ENCODE results near the gene PGAP2. TPM values are rescaled to one million over a fixed set of nuclear protein-coding genes. Genes with fewer than 3 reads are reported as not detected.

The PGAP2 gene
- total RNA-seq, 1 donor from 2014 or later, result 10.0 TPM

DNA sequence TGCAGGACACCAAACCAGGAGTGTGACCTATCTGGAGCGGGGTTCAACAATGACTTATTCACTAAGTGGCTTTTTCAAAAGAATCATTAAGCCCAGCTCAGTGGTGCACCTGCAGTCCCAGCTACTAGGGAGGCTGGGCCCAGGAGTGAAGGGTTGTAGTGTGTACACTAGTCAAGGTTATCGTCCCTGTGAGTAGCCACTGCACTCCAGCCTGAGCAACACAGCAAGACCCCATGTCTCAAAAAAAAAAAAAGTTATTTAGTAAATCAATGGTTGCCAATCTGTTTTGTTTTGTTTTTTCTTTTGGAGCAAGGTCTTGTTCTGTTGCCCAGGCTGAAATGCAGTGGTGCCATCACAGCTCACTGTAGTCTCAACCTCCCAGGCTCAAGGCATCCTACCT is 24.5 kb downstream of the PGAP2 start:
- H3K79me2 ChIP-seq (ENCODE audit: low read depth), result peaks cover 56% of the 10 kb centered on the region
- Mint-ChIP-seq H3K27ac (no peak overlapping the region), H3K36me3 (peaks cover 29% of the 10 kb centered on the region), H3K9me3 (no peaks in the 10 kb centered on the region), H3K27me3 (ENCODE audit: insufficient read depth, low read depth) (peaks cover 3% of the 10 kb centered on the region), H3K4me3 (no peak overlapping the region), H3K4me1 (peaks cover 11% of the 10 kb centered on the region)
- H3K4me3 ChIP-seq, result no peak overlapping the region
- DNase-seq (ENCODE audit: low spot score), result no peak
- H2AFZ ChIP-seq (replicated peaks), result no peak overlapping the region
- no peak overlapping the region for H3K27ac ChIP-seq
- no peaks in the 10 kb centered on the region for H3K36me3 ChIP-seq
- no peaks in the 10 kb centered on the region for H3K27me3 ChIP-seq
- TF ChIP-seq EZH2 (IDR thresholded peaks at IDR 0.05) (no peak), EZH2phosphoT487 (IDR thresholded peaks at IDR 0.05) (no peak)
- TF ChIP-seq, protein P1, sequence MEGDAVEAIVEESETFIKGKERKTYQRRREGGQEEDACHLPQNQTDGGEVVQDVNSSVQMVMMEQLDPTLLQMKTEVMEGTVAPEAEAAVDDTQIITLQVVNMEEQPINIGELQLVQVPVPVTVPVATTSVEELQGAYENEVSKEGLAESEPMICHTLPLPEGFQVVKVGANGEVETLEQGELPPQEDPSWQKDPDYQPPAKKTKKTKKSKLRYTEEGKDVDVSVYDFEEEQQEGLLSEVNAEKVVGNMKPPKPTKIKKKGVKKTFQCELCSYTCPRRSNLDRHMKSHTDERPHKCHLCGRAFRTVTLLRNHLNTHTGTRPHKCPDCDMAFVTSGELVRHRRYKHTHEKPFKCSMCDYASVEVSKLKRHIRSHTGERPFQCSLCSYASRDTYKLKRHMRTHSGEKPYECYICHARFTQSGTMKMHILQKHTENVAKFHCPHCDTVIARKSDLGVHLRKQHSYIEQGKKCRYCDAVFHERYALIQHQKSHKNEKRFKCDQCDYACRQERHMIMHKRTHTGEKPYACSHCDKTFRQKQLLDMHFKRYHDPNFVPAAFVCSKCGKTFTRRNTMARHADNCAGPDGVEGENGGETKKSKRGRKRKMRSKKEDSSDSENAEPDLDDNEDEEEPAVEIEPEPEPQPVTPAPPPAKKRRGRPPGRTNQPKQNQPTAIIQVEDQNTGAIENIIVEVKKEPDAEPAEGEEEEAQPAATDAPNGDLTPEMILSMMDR (IDR thresholded peaks at IDR 0.05), result no peak
- peaks cover 3% of the 10 kb centered on the region for H3F3A ChIP-seq (ENCODE audit: low read depth)
- H4K20me1 ChIP-seq (ENCODE audit: low read depth), result peaks cover 64% of the 10 kb centered on the region
- H3K9ac ChIP-seq, result no peak overlapping the region
- H3K9me3 ChIP-seq (ENCODE audit: low read depth), result no peaks in the 10 kb centered on the region
- no peak overlapping the region for H3K4me2 ChIP-seq
- H3K4me1 ChIP-seq, result peaks cover 2% of the 10 kb centered on the region

- DNase-seq (ENCODE audit: low spot score), result no peak
- Mint-ChIP-seq H3K27ac (no peak overlapping the region), H3K27me3 (ENCODE audit: insufficient read depth, low read depth) (peaks cover 3% of the 10 kb centered on the region), H3K4me1 (peaks cover 16% of the 10 kb centered on the region), H3K4me3 (no peak overlapping the region), H3K36me3 (peaks cover 27% of the 10 kb centered on the region), H3K9me3 (no peaks in the 10 kb centered on the region)
- H3K36me3 ChIP-seq, result no peaks in the 10 kb centered on the region
- TF ChIP-seq, protein P1 (IDR thresholded peaks at IDR 0.05), result no peak
- TF ChIP-seq EZH2 (IDR thresholded peaks at IDR 0.05) (no peak), EZH2phosphoT487 (IDR thresholded peaks at IDR 0.05) (no peak)
- peaks cover 65% of the 10 kb centered on the region for H4K20me1 ChIP-seq (ENCODE audit: low read depth)
- H3K9ac ChIP-seq, result no peak overlapping the region
- H2AFZ ChIP-seq (replicated peaks), result no peak overlapping the region
- H3K27ac ChIP-seq, result no peak overlapping the region
- peaks cover 62% of the 10 kb centered on the region for H3K79me2 ChIP-seq (ENCODE audit: low read depth)
- H3K4me2 ChIP-seq, result no peak overlapping the region
- H3K27me3 ChIP-seq, result no peaks in the 10 kb centered on the region
- no peaks in the 10 kb centered on the region for H3K9me3 ChIP-seq (ENCODE audit: low read depth)
- no peaks in the 10 kb centered on the region for H3F3A ChIP-seq (ENCODE audit: low read depth)
- H3K4me3 ChIP-seq, result no peak overlapping the region
- peaks cover 3% of the 10 kb centered on the region for H3K4me1 ChIP-seq
Measured at GRCh38 chr11:3833449-3833848, 25.1 kb downstream of the PGAP2 start.

GRCh38 chr11:3834349-3834663 is 25.9 kb downstream of the PGAP2 start:
- Histone ChIP-seq H4K20me1 (ENCODE audit: low read depth) (peaks cover 73% of the 10 kb centered on the region), H3K4me2 (no peak overlapping the region), H3K27ac (no peak overlapping the region), H3K79me2 (ENCODE audit: low read depth) (peaks cover 71% of the 10 kb centered on the region), H3K4me1 (peaks cover 3% of the 10 kb centered on the region), H3K27me3 (no peaks in the 10 kb centered on the region), H3F3A (ENCODE audit: low read depth) (no peaks in the 10 kb centered on the region), H3K36me3 (no peaks in the 10 kb centered on the region), H2AFZ (replicated peaks) (no peak overlapping the region), H3K9ac (no peak overlapping the region), H3K4me3 (no peak overlapping the region), H3K9me3 (ENCODE audit: low read depth) (no peaks in the 10 kb centered on the region)
- Mint-ChIP-seq H3K36me3 (peaks cover 27% of the 10 kb centered on the region), H3K4me3 (no peak overlapping the region), H3K4me1 (peaks cover 22% of the 10 kb centered on the region), H3K27ac (no peak overlapping the region), H3K27me3 (ENCODE audit: insufficient read depth, low read depth) (peaks cover 3% of the 10 kb centered on the region), H3K9me3 (no peaks in the 10 kb centered on the region)
- TF ChIP-seq, protein P1 (IDR thresholded peaks at IDR 0.05), result no peak
- no peak for TF ChIP-seq EZH2 (IDR thresholded peaks at IDR 0.05)
- no peak for TF ChIP-seq EZH2phosphoT487 (IDR thresholded peaks at IDR 0.05)
- DNase-seq (ENCODE audit: low spot score), result no peak

Data from neural progenitor cell (in vitro differentiated cells).